Mesodermal cell (in vitro differentiated cells): Measurements from ENCODE around the gene PPP6R2.

Source experiments
- H3K27ac ChIP-seq: 2 replicates; pipeline ENCODE4 v1.7.0; 2013; ENCODE audit warnings: mild to moderate bottlenecking, low read depth, low read length, moderate library complexity; ENCODE audit not compliant: severe bottlenecking
- H3K36me3 ChIP-seq: 2 replicates; pipeline ENCODE4 v1.7.1; 2013; ENCODE audit warnings: mild to moderate bottlenecking, low read length, moderate library complexity; ENCODE audit not compliant: control insufficient read depth, insufficient read depth
- H3K4me1 ChIP-seq: one replicate; pipeline ENCODE4 v1.7.1; 2013; ENCODE audit warnings: mild to moderate bottlenecking, low read length; ENCODE audit not compliant: insufficient read depth, control insufficient read depth, poor library complexity, severe bottlenecking
- H3K4me3 ChIP-seq: 2 replicates; pipeline ENCODE4 v1.7.0; 2013; ENCODE audit warnings: low read length, control low read depth, mild to moderate bottlenecking; ENCODE audit not compliant: insufficient read depth, poor library complexity, severe bottlenecking; ENCODE audit errors: extremely low read depth
- H3K9me3 ChIP-seq: 2 replicates; pipeline ENCODE4 v1.7.1; 2013; ENCODE audit warnings: mild to moderate bottlenecking, low read length, moderate library complexity; ENCODE audit not compliant: control insufficient read depth
- WGBS, 2 experiments: methylation state at CpG; one replicate each; pipeline ENCODE4 v1.1.5; 2013; ENCODE audit warnings: missing lambda C conversion rate in 2 of 2; ENCODE audit not compliant: insufficient coverage in 2 of 2; 5-methylcytosine and 5-hydroxymethylcytosine counted together

Gene PPP6R2

GRCh38 chr22:50299785-50300619 lies 43.1 kb upstream of the PPP6R2 start:
- peaks cover 32% of the 10 kb centered on the region for H3K36me3 ChIP-seq
- peak overlapping the region; percentile 24 for H3K4me3 ChIP-seq
- no peaks in the 10 kb centered on the region for H3K9me3 ChIP-seq
- peaks cover 37% of the 10 kb centered on the region for H3K4me1 ChIP-seq
- no peak overlapping the region for H3K27ac ChIP-seq
- 10 to 14% methylated on average over 67 to 90 of the region's 93 CpGs for WGBS, 2 experiments

- Histone ChIP-seq H3K4me1 (peaks cover 43% of the 10 kb centered on the region), H3K9me3 (no peaks in the 10 kb centered on the region), H3K27ac (no peak overlapping the region), H3K4me3 (no peak overlapping the region), H3K36me3 (peaks cover 34% of the 10 kb centered on the region)
- WGBS, 2 experiments = 75 to 81% methylated on average over 9 to 13 of the region's 14 CpGs
Measured at GRCh38 chr22:50300620-50301257, 42.4 kb upstream of the PPP6R2 start.

- no peak overlapping the region for H3K4me3 ChIP-seq
- 96 to 97% methylated on average over 13 to 16 of the region's 17 CpGs for WGBS, 2 experiments
- H3K36me3 ChIP-seq = peaks cover 34% of the 10 kb centered on the region
- no peaks in the 10 kb centered on the region for H3K9me3 ChIP-seq
- no peak overlapping the region for H3K27ac ChIP-seq
- peaks cover 45% of the 10 kb centered on the region for H3K4me1 ChIP-seq
Measured at GRCh38 chr22:50301581-50301991, 41.5 kb upstream of the PPP6R2 start.

- WGBS, 2 experiments = 89 to 91% methylated on average over 6 to 9 of the region's 9 CpGs
- no peak overlapping the region for H3K4me3 ChIP-seq
- peaks cover 34% of the 10 kb centered on the region for H3K36me3 ChIP-seq
- H3K27ac ChIP-seq = no peak overlapping the region
- H3K4me1 ChIP-seq = peaks cover 45% of the 10 kb centered on the region
- H3K9me3 ChIP-seq = no peaks in the 10 kb centered on the region
Measured at GRCh38 chr22:50302041-50302541, 41.0 kb upstream of the PPP6R2 start.

GRCh38 chr22:50302564-50302963 lies 40.6 kb upstream of the PPP6R2 start:
- peaks cover 45% of the 10 kb centered on the region for H3K4me1 ChIP-seq
- H3K9me3 ChIP-seq = no peaks in the 10 kb centered on the region
- WGBS, 2 experiments = 83 to 86% methylated on average over 1 to 2 of the region's 5 CpGs

GRCh38 chr22:50303515-50303847 lies 39.6 kb upstream of the PPP6R2 start:
- H3K4me1 ChIP-seq = peaks cover 53% of the 10 kb centered on the region

More at GRCh38 chr22:50302564-50302963, 40.6 kb upstream of the PPP6R2 start:
- Histone ChIP-seq H3K4me3 (no peak overlapping the region), H3K36me3 (peaks cover 34% of the 10 kb centered on the region), H3K27ac (no peak overlapping the region)

GRCh38 chr22:50303848-50304527 lies 39.1 kb upstream of the PPP6R2 start:
- no peaks in the 10 kb centered on the region for H3K9me3 ChIP-seq
- H3K27ac ChIP-seq = peak overlapping the region; percentile 16
- peaks cover 34% of the 10 kb centered on the region for H3K36me3 ChIP-seq
- 76% methylated on average over 10 to 11 of the region's 11 CpGs for WGBS, 2 experiments
- no peak overlapping the region for H3K4me3 ChIP-seq
- peaks cover 55% of the 10 kb centered on the region for H3K4me1 ChIP-seq

More at GRCh38 chr22:50303515-50303847, 39.6 kb upstream of the PPP6R2 start:
- Histone ChIP-seq H3K4me3 (no peak overlapping the region), H3K36me3 (peaks cover 34% of the 10 kb centered on the region), H3K27ac (peak overlapping the region; percentile 16), H3K9me3 (no peaks in the 10 kb centered on the region)
- 90 to 96% methylated on average over 6 to 7 of the region's 7 CpGs for WGBS, 2 experiments

- Histone ChIP-seq H3K9me3 (no peaks in the 10 kb centered on the region), H3K27ac (no peak overlapping the region), H3K4me3 (no peak overlapping the region), H3K4me1 (peaks cover 52% of the 10 kb centered on the region), H3K36me3 (peaks cover 34% of the 10 kb centered on the region)
- WGBS, 2 experiments = 91% methylated on average over 15 to 18 of the region's 22 CpGs
Measured at GRCh38 chr22:50304528-50305392, 38.4 kb upstream of the PPP6R2 start.

- H3K27ac ChIP-seq = peak overlapping the region; percentile 32
- 92 to 93% methylated on average over 7 to 10 of the region's 14 CpGs for WGBS, 2 experiments
- H3K36me3 ChIP-seq = peaks cover 34% of the 10 kb centered on the region
- H3K4me1 ChIP-seq = peaks cover 52% of the 10 kb centered on the region
- no peaks in the 10 kb centered on the region for H3K9me3 ChIP-seq
- peak overlapping the region; percentile 79 for H3K4me3 ChIP-seq
Measured at GRCh38 chr22:50305393-50305922, 37.7 kb upstream of the PPP6R2 start.
